Nephron progenitor cell (in vitro differentiated cells): ENCODE data around the gene TM7SF2.

Source experiments
- DNase-seq: peaks from one replicate; pipeline ENCODE4 v3.0.0; 2021
- H3K27ac Mint-ChIP-seq: 2 replicates; pipeline ENCODE4 v1.8.0; 2021; ENCODE audit warnings: mild to moderate bottlenecking, moderate library complexity, mixed read lengths
- H3K27me3 Mint-ChIP-seq: 2 replicates; pipeline ENCODE4 v1.8.0; 2021; ENCODE audit warnings: mild to moderate bottlenecking, low read depth, mixed read lengths; ENCODE audit not compliant: poor library complexity
- H3K36me3 Mint-ChIP-seq: 2 replicates; pipeline ENCODE4 v1.8.0; 2021; ENCODE audit warnings: low read depth, mixed read lengths
- H3K4me1 Mint-ChIP-seq: 2 replicates; pipeline ENCODE4 v1.8.0; 2021; ENCODE audit warnings: mixed read lengths
- H3K4me3 Mint-ChIP-seq: 2 replicates; pipeline ENCODE4 v1.8.0; 2021; ENCODE audit warnings: mild to moderate bottlenecking, moderate library complexity, mixed read lengths
- H3K9me3 Mint-ChIP-seq: 2 replicates; pipeline ENCODE4 v1.8.0; 2021; ENCODE audit warnings: mild to moderate bottlenecking, moderate library complexity, mixed read lengths
- CTCF ChIP-seq: fragments of 200-600 bp; sonication (generic); IDR thresholded peaks from 2 replicates; pipeline ENCODE4 v1.5.0; 2021; ENCODE audit warnings: antibody characterized with exemption

The TM7SF2 gene

GRCh38 chr11:65095974-65096806, 15.5 kb upstream of the TM7SF2 start, which contains the start of gene VPS51:
Gene VPS51, plus strand, starts transcription at chr11:65096214. Its CDS starts 37 bp downstream, at chr11:65096251.
- Mint-ChIP-seq H3K27me3 (peaks cover 3% of the 10 kb centered on the region), H3K4me1 (peaks cover 14% of the 10 kb centered on the region), H3K9me3 (no peaks in the 10 kb centered on the region), H3K4me3 (peak within 1 kb of the TSS; percentile 91), H3K27ac (peak within 1 kb of the TSS; percentile 98), H3K36me3 (peaks cover 6% of the 10 kb centered on the region)
- no peak for TF ChIP-seq CTCF
- DNase-seq = peak; percentile 85

DNA sequence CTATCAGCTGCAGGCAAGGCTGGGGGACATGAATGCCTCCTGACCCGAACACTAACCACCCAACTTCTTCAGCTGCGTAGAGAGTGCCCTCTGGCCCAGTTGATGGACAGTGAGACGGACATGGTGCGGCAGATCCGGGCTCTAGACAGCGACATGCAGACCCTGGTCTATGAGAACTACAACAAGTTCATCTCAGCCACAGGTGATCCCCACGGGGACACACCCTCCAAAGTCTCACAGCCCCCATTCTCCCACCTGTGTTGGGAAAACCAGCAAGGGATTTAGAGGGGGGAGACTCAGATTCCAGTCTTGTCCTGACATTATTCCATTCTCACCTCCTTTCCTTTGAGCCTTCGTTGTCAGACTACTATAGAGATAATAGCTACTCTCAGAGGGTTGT, 14.7 kb upstream of the TM7SF2 start:
- H3K27ac Mint-ChIP-seq = no peak overlapping the region
- no peaks in the 10 kb centered on the region for H3K9me3 Mint-ChIP-seq
- no peak for TF ChIP-seq CTCF
- H3K27me3 Mint-ChIP-seq = peaks cover 3% of the 10 kb centered on the region
- no peak for DNase-seq
- H3K4me1 Mint-ChIP-seq = peaks cover 14% of the 10 kb centered on the region
- peaks cover 6% of the 10 kb centered on the region for H3K36me3 Mint-ChIP-seq
- peak overlapping the region; percentile 91 for H3K4me3 Mint-ChIP-seq

- no peak overlapping the region for H3K27ac Mint-ChIP-seq
- no peaks in the 10 kb centered on the region for H3K9me3 Mint-ChIP-seq
- peaks cover 11% of the 10 kb centered on the region for H3K36me3 Mint-ChIP-seq
- peaks cover 12% of the 10 kb centered on the region for H3K4me1 Mint-ChIP-seq
- H3K4me3 Mint-ChIP-seq = no peak overlapping the region
- peak; percentile 14 for TF ChIP-seq CTCF
- peaks cover under 1% of the 10 kb centered on the region for H3K27me3 Mint-ChIP-seq
- no peak for DNase-seq
Observed at GRCh38 chr11:65100674-65101350, 10.9 kb upstream of the TM7SF2 start.

- no peak overlapping the region for H3K4me3 Mint-ChIP-seq
- no peak for DNase-seq
- H3K36me3 Mint-ChIP-seq = peaks cover 16% of the 10 kb centered on the region
- no peak for TF ChIP-seq CTCF
- H3K9me3 Mint-ChIP-seq = no peaks in the 10 kb centered on the region
- peaks cover 4% of the 10 kb centered on the region for H3K27me3 Mint-ChIP-seq
- H3K4me1 Mint-ChIP-seq = peaks cover 17% of the 10 kb centered on the region
- H3K27ac Mint-ChIP-seq = no peak overlapping the region
Observed at GRCh38 chr11:65102142-65103095, 9.3 kb upstream of the TM7SF2 start.

GRCh38 chr11:65103476-65103875, 8.2 kb upstream of the TM7SF2 start:
- Mint-ChIP-seq H3K27ac (no peak overlapping the region), H3K36me3 (peaks cover 16% of the 10 kb centered on the region), H3K4me1 (peaks cover 17% of the 10 kb centered on the region), H3K9me3 (no peaks in the 10 kb centered on the region), H3K27me3 (peaks cover 4% of the 10 kb centered on the region), H3K4me3 (no peak overlapping the region)
- no peak for TF ChIP-seq CTCF
- DNase-seq = no peak
